IMR-90 (cell line): Measurements from ENCODE around the gene DEDD2. TPM values are rescaled to one million over a fixed set of nuclear protein-coding genes. Genes with fewer than 3 reads are reported as not detected.

Source experiments
- ATAC-seq: fragments of 200-7000 bp; cut with Tn5 transposase; 2 replicates; pipeline ENCODE4 v1.9.1; 2020; ENCODE audit warnings: low read depth, mild to moderate bottlenecking, moderate library complexity
- BruUV-seq: library from RNA; stranded (reverse); fragments of 400-500 nt; replicated peaks from 2 replicates; lab custom pipeline; 2021; lab: Mats Ljungman, UMichigan
- CTCF ChIA-PET: fragments of 300-600 bp; formaldehyde crosslinking; extraction: SDS; loops from one replicate; lab custom pipeline; 2021; ENCODE audit warnings: antibody characterized with exemption; lab: Yijun Ruan, JAX
- POLR2A ChIA-PET: fragments of 300-600 bp; sonication (Branson Sonifier 250); formaldehyde crosslinking; loops from one replicate; lab custom pipeline; 2022; ENCODE audit warnings: antibody characterized with exemption; ENCODE audit not compliant: unreplicated experiment; lab: Charles Lee
- DNase-seq: peaks from one replicate; pipeline ENCODE4 v3.0.0; 2013
- H2AFZ ChIP-seq: replicated peaks from 2 replicates; pipeline ENCODE3; 2013; ENCODE audit warnings: low read length, mild to moderate bottlenecking; ENCODE audit not compliant: poor library complexity
- H2AK5ac ChIP-seq: 2 replicates; pipeline ENCODE4 v1.6.1; 2013; ENCODE audit warnings: low read depth, low read length, inconsistent platforms
- H2AK9ac ChIP-seq: replicated peaks from 2 replicates; pipeline ENCODE3; 2013; ENCODE audit warnings: mild to moderate bottlenecking, low read depth, low read length, moderate library complexity; ENCODE audit not compliant: poor library complexity
- H2BK120ac ChIP-seq: 2 replicates; pipeline ENCODE4 v1.6.1; 2013; ENCODE audit warnings: low read depth, low read length, inconsistent platforms
- H2BK15ac ChIP-seq: 3 replicates; pipeline ENCODE4 v1.6.1; 2013; ENCODE audit warnings: low read depth, low read length, inconsistent platforms
- H2BK20ac ChIP-seq: 2 replicates; pipeline ENCODE4 v1.6.1; 2013; ENCODE audit warnings: low read depth, mild to moderate bottlenecking, inconsistent platforms, low read length, moderate library complexity
- H2BK5ac ChIP-seq: 2 replicates; pipeline ENCODE4 v1.6.1; 2013; ENCODE audit warnings: mild to moderate bottlenecking, low read depth, low read length, inconsistent platforms; ENCODE audit not compliant: poor library complexity, severe bottlenecking
- H3K14ac ChIP-seq: replicated peaks from 2 replicates; pipeline ENCODE4 v1.6.1; 2013; ENCODE audit warnings: low read depth, low read length, inconsistent platforms
- H3K18ac ChIP-seq: 2 replicates; pipeline ENCODE4 v1.6.1; 2013; ENCODE audit warnings: low read depth, low read length, control low read depth
- H3K23ac ChIP-seq: 2 replicates; pipeline ENCODE4 v1.6.1; 2013; ENCODE audit warnings: low read depth, low read length, inconsistent platforms
- H3K27ac ChIP-seq: 2 replicates; pipeline ENCODE4 v1.5.1; 2013; ENCODE audit warnings: mild to moderate bottlenecking, control low read depth, low read length; ENCODE audit not compliant: insufficient read depth
- H3K27me3 ChIP-seq: 2 replicates; pipeline ENCODE4 v1.6.1; 2013; ENCODE audit warnings: low read length; ENCODE audit not compliant: control insufficient read depth, insufficient read depth
- H3K36me3 ChIP-seq: 2 replicates; pipeline ENCODE4 v1.6.1; 2013; ENCODE audit warnings: low read length, mixed read lengths; ENCODE audit not compliant: control insufficient read depth, insufficient read depth
- H3K4ac ChIP-seq: 2 replicates; pipeline ENCODE4 v1.6.1; 2013; ENCODE audit warnings: low read depth, low read length, inconsistent platforms
- H3K4me1 ChIP-seq: 2 replicates; pipeline ENCODE4 v1.6.1; 2013; ENCODE audit warnings: low read length, mixed read lengths; ENCODE audit not compliant: control insufficient read depth, insufficient read depth
- H3K4me2 ChIP-seq: 2 replicates; pipeline ENCODE4 v1.6.1; 2013; ENCODE audit warnings: low read depth, mild to moderate bottlenecking, control low read depth, low read length, moderate library complexity
- H3K4me3 ChIP-seq: 2 replicates; pipeline ENCODE4 v1.5.1; 2013; ENCODE audit warnings: low read depth, mild to moderate bottlenecking, control low read depth, low read length, moderate library complexity; ENCODE audit not compliant: insufficient read depth
- H3K56ac ChIP-seq: 2 replicates; pipeline ENCODE4 v1.6.1; 2013; ENCODE audit warnings: low read length, inconsistent platforms; ENCODE audit not compliant: insufficient read depth; ENCODE audit errors: extremely low read depth
- H3K79me1 ChIP-seq, 2 experiments: 2 replicates each; pipeline ENCODE4 v1.6.1; 2013; ENCODE audit warnings: low read length in 2 of 2, inconsistent platforms in 1 of 2, low read depth in 1 of 2
- H3K9ac ChIP-seq: 2 replicates; pipeline ENCODE4 v1.6.1; 2013; ENCODE audit warnings: low read depth, low read length, control low read depth
- H3K9me1 ChIP-seq: 2 replicates; pipeline ENCODE4 v1.6.1; 2013; ENCODE audit warnings: low read length, inconsistent platforms; ENCODE audit not compliant: insufficient read depth
- H3K9me3 ChIP-seq: 2 replicates; pipeline ENCODE4 v1.6.1; 2013; ENCODE audit warnings: low read length; ENCODE audit not compliant: control insufficient read depth, insufficient read depth
- H4K20me1 ChIP-seq: 2 replicates; pipeline ENCODE4 v1.6.1; 2013; ENCODE audit warnings: low read length, inconsistent platforms; ENCODE audit not compliant: insufficient read depth
- H4K5ac ChIP-seq: 2 replicates; pipeline ENCODE4 v1.6.1; 2013; ENCODE audit warnings: mild to moderate bottlenecking, low read depth, low read length, control low read depth
- H4K8ac ChIP-seq, 2 experiments: 2 replicates each; pipeline ENCODE4 v1.6.1; 2013; ENCODE audit warnings: low read depth in 2 of 2, low read length in 2 of 2, control low read depth in 1 of 2, inconsistent platforms in 1 of 2
- H4K91ac ChIP-seq: 2 replicates; pipeline ENCODE4 v1.6.1; 2013; ENCODE audit warnings: low read depth, low read length, inconsistent platforms; ENCODE audit not compliant: insufficient read depth
- BHLHE40 ChIP-seq: fragments of 150-350 bp; IDR thresholded peaks from 2 replicates; pipeline ENCODE4 v1.6.1; 2016; ENCODE audit warnings: mild to moderate bottlenecking, low read depth, low read length
- CEBPB ChIP-seq: IDR thresholded peaks from 2 replicates; pipeline ENCODE4 v1.6.1; 2012; ENCODE audit warnings: low read depth, low read length, improper control_type of control experiment
- CHD1 ChIP-seq: IDR thresholded peaks from 2 replicates; pipeline ENCODE4 v1.6.1; 2012; ENCODE audit warnings: low read depth, low read length, improper control_type of control experiment
- CTCF ChIP-seq: conservative IDR thresholded peaks from 2 replicates; pipeline ENCODE4 v1.5.1; 2012; ENCODE audit warnings: mild to moderate bottlenecking, low read depth, low read length, improper control_type of control experiment
- FOS ChIP-seq: fragments of 150-350 bp; IDR thresholded peaks from 2 replicates; pipeline ENCODE4 v1.6.1; 2016; ENCODE audit warnings: low read depth, low read length
- MAFK ChIP-seq: IDR thresholded peaks from 2 replicates; pipeline ENCODE4 v1.6.1; 2012; ENCODE audit warnings: low read depth, low read length, improper control_type of control experiment
- MAZ ChIP-seq: IDR thresholded peaks from 2 replicates; pipeline ENCODE4 v1.6.1; 2012; ENCODE audit warnings: low read depth, mild to moderate bottlenecking, low read length, improper control_type of control experiment, moderate library complexity, borderline replicate concordance
- MXI1 ChIP-seq: IDR thresholded peaks from 2 replicates; pipeline ENCODE4 v1.6.1; 2012; ENCODE audit warnings: low read depth, mild to moderate bottlenecking, low read length, moderate library complexity, borderline replicate concordance
- NFE2L2 ChIP-seq: fragments of 150-350 bp; IDR thresholded peaks from 2 replicates; pipeline ENCODE4 v1.6.1; 2016; ENCODE audit warnings: low read depth, mild to moderate bottlenecking, low read length
- POLR2A ChIP-seq: IDR thresholded peaks from 2 replicates; pipeline ENCODE4 v1.6.1; 2012; ENCODE audit warnings: mild to moderate bottlenecking, low read depth, low read length
- RAD21 ChIP-seq: IDR thresholded peaks from 2 replicates; pipeline ENCODE4 v1.6.1; 2012; ENCODE audit warnings: low read length, improper control_type of control experiment
- RFX5 ChIP-seq: IDR thresholded peaks from 2 replicates; pipeline ENCODE4 v1.8.0; 2012; ENCODE audit warnings: low read depth, mild to moderate bottlenecking, low read length, moderate library complexity
- SMC3 ChIP-seq: fragments of 150-350 bp; IDR thresholded peaks from 2 replicates; pipeline ENCODE4 v1.6.1; 2016; ENCODE audit warnings: low read depth, mild to moderate bottlenecking, antibody characterized with exemption, low read length, moderate library complexity
- USF2 ChIP-seq: fragments of 150-350 bp; IDR thresholded peaks from 2 replicates; pipeline ENCODE4 v1.6.1; 2017; ENCODE audit warnings: mild to moderate bottlenecking, antibody characterized with exemption, low read length, low read depth
- WGBS, 2 experiments: methylation state at CpG; one replicate each; pipeline versions ENCODE4 v1.1.5 to v1.1.7; 2013; ENCODE audit warnings: missing lambda C conversion rate in 2 of 2; ENCODE audit not compliant: insufficient read length in 1 of 2; ENCODE audit errors: extremely low coverage in 2 of 2; 5-methylcytosine and 5-hydroxymethylcytosine counted together
- dilution Hi-C: fragments of 300-500 bp; cut with HindIII; formaldehyde crosslinking; loops from one replicate; pipeline ENCODE4 v1.14.3; 2018; ENCODE audit warnings: low sequenced_read_pairs; ENCODE audit not compliant: unreplicated experiment
- in situ Hi-C: fragments of 300-500 bp; cut with MboI; formaldehyde crosslinking; loops from 3 replicates; pipeline ENCODE4 v1.14.3; 2019; ENCODE audit warnings: low sequenced_read_pairs, inconsistent platforms, mixed read lengths
- intact Hi-C: fragments of 100-400 bp; cut with micrococcal nuclease; formaldehyde crosslinking; loops from 2 replicates; pipeline ENCODE4 v1.10.0; 2022
- polyA plus RNA-seq, 3 experiments: library from polyadenylated mRNA; depleted of rRNA; stranded (reverse); fragments of >200 nt; gene quantifications; 2 replicates each; pipeline ENCODE4 v1.2.3, GENCODE V29; 2012; ENCODE audit warnings: low replicate concordance in 1 of 3
- total RNA-seq: library from RNA; depleted of rRNA; stranded (reverse); fragments of >200 nt; gene quantifications from 2 replicates; pipeline ENCODE4 v1.2.3, GENCODE V29; 2012

DEDD2 gene
- total and polyA plus RNA-seq, 2 of the 4 experiments (the other 2 are of a cell fraction) = 8.2 to 21.0 TPM

- peak overlapping the region; percentile 98 for H3K9ac ChIP-seq
- peaks cover 6 to 37% of the 10 kb centered on the region in 2 experiments for H3K79me1 ChIP-seq
- H3K4ac ChIP-seq = peak overlapping the region; percentile 83
- H3K9me1 ChIP-seq = peaks cover 7% of the 10 kb centered on the region; the same call in 1 of the 2 replicates
- H2BK5ac ChIP-seq = peak overlapping the region; percentile 92
- DNase-seq (peak; percentile 32), ATAC-seq (peak; percentile 28)
- 0% methylated on average over 6 of the region's 70 CpGs; no CpG with 5 or more reads in 1 of the 2 experiments for WGBS, 2 experiments
- peak overlapping the region; percentile 100 for H3K27ac ChIP-seq
- peak overlapping the region; percentile 72 for H4K5ac ChIP-seq
- H2AK5ac ChIP-seq = peak overlapping the region; percentile 58
- dilution Hi-C loops = no loop called here
- H3K23ac ChIP-seq = peak overlapping the region; percentile 91
- ChIA-PET CTCF (no interaction called here), POLR2A (no interaction called here)
- intact Hi-C loops = loop anchor here (2.0 kb wide), 1 partner anchor 27 kb away; no protein-coding TSS in a partner anchor
- peak overlapping the region; percentile 81 for H3K14ac ChIP-seq
- peak overlapping the region; percentile 74 for H2AFZ ChIP-seq
- peak overlapping the region; percentile 59 to 75; a peak in 2 of 4 replicates for H4K8ac ChIP-seq
- BruUV-seq = no TSS peak
- in situ Hi-C loops = no loop called here
- H3K36me3 ChIP-seq = peaks cover 8% of the 10 kb centered on the region
- peak overlapping the region; percentile 73; the same call in 1 of the 2 replicates for H3K56ac ChIP-seq
- no peaks in the 10 kb centered on the region for H3K9me3 ChIP-seq
- H3K4me2 ChIP-seq = peak overlapping the region; percentile 53
- peaks cover 19% of the 10 kb centered on the region for H3K4me1 ChIP-seq
- peak overlapping the region; percentile 63; the same call in 1 of the 2 replicates for H2BK120ac ChIP-seq
- no peaks in the 10 kb centered on the region for H3K27me3 ChIP-seq
- peak overlapping the region; percentile 99 for H3K4me3 ChIP-seq
- H4K91ac ChIP-seq = peak overlapping the region; percentile 71
- no peak overlapping the region for H2BK20ac ChIP-seq
- H2AK9ac ChIP-seq = peak overlapping the region; percentile 91
- peaks cover 40% of the 10 kb centered on the region for H4K20me1 ChIP-seq
- H2BK15ac ChIP-seq = no peak overlapping the region
- H3K18ac ChIP-seq = peak overlapping the region; percentile 92
- TF ChIP-seq CEBPB = no peak
- no peak for TF ChIP-seq NFE2L2
- peak; percentile 73 for TF ChIP-seq MAZ
- TF ChIP-seq MXI1 = no peak; the same call in 1 of the 2 replicates
- TF ChIP-seq CHD1 = peak; percentile 48; the same call in 1 of the 2 replicates
- no peak for TF ChIP-seq CTCF
- no peak for TF ChIP-seq MAFK
- no peak for TF ChIP-seq RAD21
- no peak for TF ChIP-seq FOS
- TF ChIP-seq SMC3 = no peak
- no peak for TF ChIP-seq RFX5
- no peak; the same call in 1 of the 2 replicates for TF ChIP-seq POLR2A
- TF ChIP-seq USF2 = no peak
- no peak for TF ChIP-seq BHLHE40
Measured at GRCh38 chr19:42254089-42254849, 36.8 kb upstream of the DEDD2 start.
